Measurements from ENCODE around the gene ABCB9. TPM values are rescaled to one million over a fixed set of nuclear protein-coding genes. Genes with fewer than 3 reads are reported as not detected.
A peak's percentile ranks its signal among the peaks of the same experiment; 100 is the strongest.

The ABCB9 gene
- total RNA-seq, 1 donor from 2014 or later = 16.3 TPM

- Mint-ChIP-seq H3K4me1 (peaks cover 37% of the 10 kb centered on the region), H3K9me3 (no peaks in the 10 kb centered on the region), H3K4me3 (peak overlapping the region; percentile 86)
These were observed 19.3 kb upstream of the ABCB9 start for GRCh38 chr12:122985338-122986257.

GRCh38 chr12:122984612-122985337, 18.5 kb upstream of the ABCB9 start:
- DNase-seq (ENCODE audit: low read depth, low spot score) = peak; percentile 40
- no peaks in the 10 kb centered on the region for H3K9me3 Mint-ChIP-seq
- peaks cover 42% of the 10 kb centered on the region for H3K4me1 Mint-ChIP-seq
- H3K4me3 Mint-ChIP-seq = peak overlapping the region; percentile 86
- peak overlapping the region; percentile 98 for H3K27ac Mint-ChIP-seq (ENCODE audit: unreplicated experiment)
- TF ChIP-seq, protein P1, sequence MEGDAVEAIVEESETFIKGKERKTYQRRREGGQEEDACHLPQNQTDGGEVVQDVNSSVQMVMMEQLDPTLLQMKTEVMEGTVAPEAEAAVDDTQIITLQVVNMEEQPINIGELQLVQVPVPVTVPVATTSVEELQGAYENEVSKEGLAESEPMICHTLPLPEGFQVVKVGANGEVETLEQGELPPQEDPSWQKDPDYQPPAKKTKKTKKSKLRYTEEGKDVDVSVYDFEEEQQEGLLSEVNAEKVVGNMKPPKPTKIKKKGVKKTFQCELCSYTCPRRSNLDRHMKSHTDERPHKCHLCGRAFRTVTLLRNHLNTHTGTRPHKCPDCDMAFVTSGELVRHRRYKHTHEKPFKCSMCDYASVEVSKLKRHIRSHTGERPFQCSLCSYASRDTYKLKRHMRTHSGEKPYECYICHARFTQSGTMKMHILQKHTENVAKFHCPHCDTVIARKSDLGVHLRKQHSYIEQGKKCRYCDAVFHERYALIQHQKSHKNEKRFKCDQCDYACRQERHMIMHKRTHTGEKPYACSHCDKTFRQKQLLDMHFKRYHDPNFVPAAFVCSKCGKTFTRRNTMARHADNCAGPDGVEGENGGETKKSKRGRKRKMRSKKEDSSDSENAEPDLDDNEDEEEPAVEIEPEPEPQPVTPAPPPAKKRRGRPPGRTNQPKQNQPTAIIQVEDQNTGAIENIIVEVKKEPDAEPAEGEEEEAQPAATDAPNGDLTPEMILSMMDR (conservative IDR thresholded peaks at IDR 0.05) = no peak
- no peaks in the 10 kb centered on the region for H3K36me3 Mint-ChIP-seq (ENCODE audit: low read depth)
- peaks cover 3% of the 10 kb centered on the region for H3K27me3 Mint-ChIP-seq (ENCODE audit: low read depth)

More at GRCh38 chr12:122985338-122986257, 19.3 kb upstream of the ABCB9 start:
- no peaks in the 10 kb centered on the region for H3K27me3 Mint-ChIP-seq (ENCODE audit: low read depth)
- TF ChIP-seq, protein P1 (conservative IDR thresholded peaks at IDR 0.05) = no peak
- no peak for DNase-seq (ENCODE audit: low read depth, low spot score)
- no peaks in the 10 kb centered on the region for H3K36me3 Mint-ChIP-seq (ENCODE audit: low read depth)
- peak overlapping the region; percentile 98 for H3K27ac Mint-ChIP-seq (ENCODE audit: unreplicated experiment)

- H3K27me3 Mint-ChIP-seq (ENCODE audit: low read depth) = peaks cover 3% of the 10 kb centered on the region
- TF ChIP-seq, protein P1 (conservative IDR thresholded peaks at IDR 0.05) = no peak
- H3K27ac Mint-ChIP-seq (ENCODE audit: unreplicated experiment) = peak overlapping the region; percentile 98
- no peaks in the 10 kb centered on the region for H3K36me3 Mint-ChIP-seq (ENCODE audit: low read depth)
- H3K4me1 Mint-ChIP-seq = peaks cover 43% of the 10 kb centered on the region
- peak overlapping the region; percentile 86 for H3K4me3 Mint-ChIP-seq
- no peaks in the 10 kb centered on the region for H3K9me3 Mint-ChIP-seq
- DNase-seq (ENCODE audit: low read depth, low spot score) = no peak
These were observed 17.7 kb upstream of the ABCB9 start for GRCh38 chr12:122983789-122984515.

DNA sequence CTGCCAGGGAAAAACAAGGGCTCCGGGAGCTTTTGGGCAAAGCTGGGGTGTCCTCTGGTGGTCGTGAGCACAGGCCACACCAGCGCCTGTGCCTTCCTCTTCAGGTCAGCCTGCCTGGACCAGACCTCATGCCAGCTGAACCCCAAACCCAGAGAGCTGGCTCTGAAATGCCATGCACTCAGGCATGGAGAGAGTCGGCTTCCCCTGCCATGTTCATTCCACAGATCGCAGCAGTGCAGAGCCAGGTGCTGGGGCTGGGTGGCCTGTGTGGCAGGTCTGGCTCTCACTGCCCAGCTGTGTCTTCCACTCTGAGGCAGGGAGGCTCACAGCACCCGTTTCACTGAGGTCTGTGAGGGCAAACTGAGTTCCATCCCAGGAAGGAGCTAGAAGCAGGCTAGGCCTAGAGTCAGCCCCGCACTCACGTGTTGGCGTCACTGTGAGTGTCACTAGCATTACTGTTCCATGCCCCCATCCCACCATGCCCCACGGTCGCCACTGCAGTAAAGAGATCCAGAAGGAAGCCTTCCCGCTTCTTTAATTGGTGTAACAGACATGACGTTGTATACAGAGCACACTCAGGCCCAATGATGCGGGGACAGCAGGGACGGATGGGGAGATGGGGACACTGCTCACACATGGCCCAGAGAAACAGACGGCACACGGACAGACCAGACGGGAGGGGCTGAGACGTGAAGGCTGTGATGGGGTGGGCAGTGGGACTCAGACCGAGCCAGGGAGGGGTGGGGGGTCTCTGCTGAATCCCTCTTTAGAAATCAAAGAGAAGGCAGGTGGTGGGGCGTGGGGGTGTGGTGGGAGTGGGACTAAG, 16.9 kb upstream of the ABCB9 start:
- TF ChIP-seq, protein P1 (conservative IDR thresholded peaks at IDR 0.05) = no peak
- H3K36me3 Mint-ChIP-seq (ENCODE audit: low read depth) = no peaks in the 10 kb centered on the region
- no peak for DNase-seq (ENCODE audit: low read depth, low spot score)
- H3K27me3 Mint-ChIP-seq (ENCODE audit: low read depth) = peaks cover 3% of the 10 kb centered on the region
- peak overlapping the region; percentile 86 for H3K4me3 Mint-ChIP-seq
- peaks cover 43% of the 10 kb centered on the region for H3K4me1 Mint-ChIP-seq
- H3K9me3 Mint-ChIP-seq = no peaks in the 10 kb centered on the region
- H3K27ac Mint-ChIP-seq (ENCODE audit: unreplicated experiment) = peak overlapping the region; percentile 43
